Measurements from ENCODE around the gene SMIM27. TPM values are rescaled to one million over a fixed set of nuclear protein-coding genes. Genes with fewer than 3 reads are reported as not detected.

SMIM27 gene
- polyA plus RNA-seq, 4 donors = 15.9 to 20.6 (median 17.5) TPM

- DNase-seq (ENCODE audit: low read depth in 4 of 4, low spot score in 2 of 4) = no peak
Measured at GRCh38 chr9:32554107-32554506, 2.0 kb downstream of the SMIM27 start.

- DNase-seq (ENCODE audit: low read depth in 4 of 4, low spot score in 2 of 4) = no peak
Measured at GRCh38 chr9:32554591-32554990, 2.5 kb downstream of the SMIM27 start.

GRCh38 chr9:32558408-32558934 is 6.3 kb downstream of the SMIM27 start:
- no peak for DNase-seq (ENCODE audit: low read depth in 4 of 4, low spot score in 2 of 4)

GRCh38 chr9:32565967-32566366 is 13.8 kb downstream of the SMIM27 start:
- no peak for DNase-seq (ENCODE audit: low read depth in 4 of 4, low spot score in 2 of 4)

- no peak for DNase-seq (ENCODE audit: low read depth in 4 of 4, low spot score in 2 of 4)
Measured at GRCh38 chr9:32566770-32567169, 14.6 kb downstream of the SMIM27 start.

- no peak for DNase-seq (ENCODE audit: low read depth in 4 of 4, low spot score in 2 of 4)
Measured at GRCh38 chr9:32570262-32570661, 18.1 kb downstream of the SMIM27 start.

GRCh38 chr9:32571969-32572899 is 20.1 kb downstream of the SMIM27 start:
- peak in 2 of 4 donors; percentile 48 to 64 for DNase-seq (ENCODE audit: low read depth in 4 of 4, low spot score in 2 of 4)

- DNase-seq (ENCODE audit: low read depth in 4 of 4, low spot score in 2 of 4) = peak; percentile 84 to 90 (median 88)
Measured at GRCh38 chr9:32572900-32573523, 20.9 kb downstream of the SMIM27 start, which contains the start of gene NDUFB6. TSS of gene NDUFB6 (minus strand) at chr9:32573159. CDS start at chr9:32573060, 99 bp downstream.

GRCh38 chr9:32573821-32574220 is 21.7 kb downstream of the SMIM27 start:
- no peak for DNase-seq (ENCODE audit: low read depth in 4 of 4, low spot score in 2 of 4)

GRCh38 chr9:32574858-32575257 is 22.7 kb downstream of the SMIM27 start:
- DNase-seq (ENCODE audit: low read depth in 4 of 4, low spot score in 2 of 4) = no peak

GRCh38 chr9:32577316-32577715 is 25.2 kb downstream of the SMIM27 start:
- no peak for DNase-seq (ENCODE audit: low read depth in 4 of 4, low spot score in 2 of 4)

- DNase-seq (ENCODE audit: low read depth in 4 of 4, low spot score in 2 of 4) = no peak
Measured at GRCh38 chr9:32578976-32579375, 26.8 kb downstream of the SMIM27 start.

- DNase-seq (ENCODE audit: low read depth in 4 of 4, low spot score in 2 of 4) = peak in 1 of 4 donors; percentile 39
Measured at GRCh38 chr9:32579706-32580331, 27.7 kb downstream of the SMIM27 start.

- no peak for DNase-seq (ENCODE audit: low read depth in 4 of 4, low spot score in 2 of 4)
Measured at GRCh38 chr9:32580631-32581300, 28.6 kb downstream of the SMIM27 start.

GRCh38 chr9:32581512-32582143 is 29.5 kb downstream of the SMIM27 start:
- peak in 1 of 4 donors; percentile 52 for DNase-seq (ENCODE audit: low read depth in 4 of 4, low spot score in 2 of 4)

- no peak for DNase-seq (ENCODE audit: low read depth in 4 of 4, low spot score in 2 of 4)
Measured at GRCh38 chr9:32584784-32585183, 32.7 kb downstream of the SMIM27 start.

- DNase-seq (ENCODE audit: low read depth in 4 of 4, low spot score in 2 of 4) = no peak
Measured at GRCh38 chr9:32587901-32588300, 35.8 kb downstream of the SMIM27 start.

GRCh38 chr9:32589083-32589723 is 37.1 kb downstream of the SMIM27 start:
- DNase-seq (ENCODE audit: low read depth in 4 of 4, low spot score in 2 of 4) = peak in 1 of 4 donors; percentile 36

GRCh38 chr9:32590476-32590875 is 38.3 kb downstream of the SMIM27 start:
- DNase-seq (ENCODE audit: low read depth in 4 of 4, low spot score in 2 of 4) = no peak
